WTC11 (cell line): ENCODE measurements around the gene SCGB3A2. TPM values are rescaled to one million over a fixed set of nuclear protein-coding genes. Genes with fewer than 3 reads are reported as not detected.

Experiments used
- ATAC-seq: fragments of 200-7000 bp; cut with Tn5 transposase; 2 replicates; pipeline ENCODE4 v1.10.0; 2021; ENCODE audit warnings: mild to moderate bottlenecking, moderate library complexity
- CTCF ChIA-PET: fragments of 300-600 bp; sonication (Branson Sonifier 250); formaldehyde crosslinking; loops from one replicate; lab custom pipeline; 2021; ENCODE audit warnings: antibody characterized with exemption; lab: Charles Lee
- POLR2A ChIA-PET: fragments of 350-600 bp; sonication (Branson Sonifier 250); formaldehyde crosslinking; loops from one replicate; lab custom pipeline; 2021; ENCODE audit warnings: antibody characterized with exemption; lab: Charles Lee
- DNase-seq: peaks from one replicate; pipeline ENCODE4 v3.0.0; 2021; ENCODE audit warnings: low spot score
- H3K27ac Mint-ChIP-seq: 2 replicates; pipeline ENCODE4 v1.8.0; 2021; ENCODE audit warnings: mixed read lengths
- H3K27me3 Mint-ChIP-seq: 2 replicates; pipeline ENCODE4 v1.8.0; 2021; ENCODE audit warnings: low read depth, mild to moderate bottlenecking, moderate library complexity, mixed read lengths
- H3K36me3 Mint-ChIP-seq: 2 replicates; pipeline ENCODE4 v1.8.0; 2021; ENCODE audit warnings: mixed read lengths
- H3K4me1 Mint-ChIP-seq: 2 replicates; pipeline ENCODE4 v1.8.0; 2022; ENCODE audit warnings: mixed read lengths
- H3K4me3 Mint-ChIP-seq: 2 replicates; pipeline ENCODE4 v1.8.0; 2021; ENCODE audit warnings: mild to moderate bottlenecking, moderate library complexity, mixed read lengths
- H3K9me3 Mint-ChIP-seq: 2 replicates; pipeline ENCODE4 v1.8.0; 2021; ENCODE audit warnings: mixed read lengths
- CBFB ChIP-seq: sonication (generic); formaldehyde crosslinking; IDR thresholded peaks from 2 replicates; pipeline ENCODE4 v1.8.1; 2022; ENCODE audit warnings: mild to moderate bottlenecking, low read depth, missing genetic modification reagents
- EMX1 ChIP-seq: fragments of 250-450 bp; sonication (Bioruptor Pico); IDR thresholded peaks from 2 replicates; pipeline ENCODE4 v1.8.0; 2021; ENCODE audit warnings: mild to moderate bottlenecking
- FOXJ3 ChIP-seq: sonication (generic); formaldehyde crosslinking; IDR thresholded peaks from 2 replicates; pipeline ENCODE4 v1.9.0; 2021; ENCODE audit warnings: missing genetic modification reagents, mild to moderate bottlenecking, borderline replicate concordance
- FOXP1 ChIP-seq: sonication (generic); formaldehyde crosslinking; IDR thresholded peaks from 2 replicates; pipeline ENCODE4 v1.8.0; 2022; ENCODE audit warnings: missing genetic modification reagents, mild to moderate bottlenecking, moderate library complexity, borderline replicate concordance
- GTF2I ChIP-seq: fragments of 250-450 bp; sonication (Bioruptor Pico); conservative IDR thresholded peaks from 2 replicates; pipeline ENCODE4 v1.4.0; 2021; ENCODE audit warnings: mild to moderate bottlenecking
- KAT7 ChIP-seq: sonication (generic); formaldehyde crosslinking; IDR thresholded peaks from 2 replicates; pipeline ENCODE4 v1.8.1; 2023; ENCODE audit warnings: missing genetic modification reagents, mild to moderate bottlenecking, borderline replicate concordance
- NR3C1 ChIP-seq: sonication (generic); formaldehyde crosslinking; conservative IDR thresholded peaks from 2 replicates; pipeline ENCODE4 v1.8.1; 2023; ENCODE audit warnings: low read depth, mild to moderate bottlenecking, missing genetic modification reagents
- PRRX2 ChIP-seq: fragments of 250-450 bp; sonication (Bioruptor Pico); IDR thresholded peaks from 2 replicates; pipeline ENCODE4 v1.8.0; 2021; ENCODE audit warnings: mild to moderate bottlenecking
- ZNF138 ChIP-seq: sonication (generic); formaldehyde crosslinking; conservative IDR thresholded peaks from 2 replicates; pipeline ENCODE4 v1.8.1; 2022; ENCODE audit warnings: mild to moderate bottlenecking, moderate library complexity, missing genetic modification reagents
- total RNA-seq: library from RNA; stranded (reverse); gene quantifications from 3 replicates; pipeline ENCODE4 v1.2.3, GENCODE V29; 2021
- TF ChIP-seq, protein P1 (sequence below): sonication (generic); formaldehyde crosslinking; IDR thresholded peaks from 2 replicates; pipeline ENCODE4 v1.8.1; 2023; ENCODE audit warnings: mild to moderate bottlenecking, missing genetic modification reagents, moderate library complexity
- TF ChIP-seq, protein P2 (sequence below): fragments of 250-450 bp; sonication (Bioruptor Pico); IDR thresholded peaks from 2 replicates; pipeline ENCODE4 v1.8.0; 2021; ENCODE audit warnings: mild to moderate bottlenecking
- TF ChIP-seq, protein P3 (sequence below): fragments of 250-450 bp; sonication (Bioruptor Pico); IDR thresholded peaks from 2 replicates; pipeline ENCODE4 v1.9.0; 2021; ENCODE audit warnings: mild to moderate bottlenecking
- TF ChIP-seq, protein P4 (sequence below): fragments of 250-450 bp; sonication (Bioruptor Pico); IDR thresholded peaks from 2 replicates; pipeline ENCODE4 v1.9.0; 2021; ENCODE audit warnings: mild to moderate bottlenecking, borderline replicate concordance
- TF ChIP-seq, protein P5 (sequence below): fragments of 250-450 bp; sonication (Bioruptor Pico); conservative IDR thresholded peaks from 2 replicates; pipeline ENCODE4 v1.9.0; 2021; ENCODE audit warnings: mild to moderate bottlenecking
- TF ChIP-seq, protein P6 (sequence below): sonication (generic); formaldehyde crosslinking; IDR thresholded peaks from 2 replicates; pipeline ENCODE4 v1.8.1; 2023; ENCODE audit warnings: mild to moderate bottlenecking, missing genetic modification reagents
- TF ChIP-seq, protein P7 (sequence below): sonication (generic); formaldehyde crosslinking; IDR thresholded peaks from 2 replicates; pipeline ENCODE4 v1.8.1; 2022; ENCODE audit warnings: low read depth, mild to moderate bottlenecking, moderate library complexity, missing genetic modification reagents, borderline replicate concordance
- TF ChIP-seq, protein P8 (sequence below): sonication (generic); formaldehyde crosslinking; IDR thresholded peaks from 2 replicates; pipeline ENCODE4 v1.8.0; 2023; ENCODE audit warnings: missing genetic modification reagents

Gene SCGB3A2
- total RNA-seq, 1 experiment from 2014 or later = 79.1 TPM

DNA sequence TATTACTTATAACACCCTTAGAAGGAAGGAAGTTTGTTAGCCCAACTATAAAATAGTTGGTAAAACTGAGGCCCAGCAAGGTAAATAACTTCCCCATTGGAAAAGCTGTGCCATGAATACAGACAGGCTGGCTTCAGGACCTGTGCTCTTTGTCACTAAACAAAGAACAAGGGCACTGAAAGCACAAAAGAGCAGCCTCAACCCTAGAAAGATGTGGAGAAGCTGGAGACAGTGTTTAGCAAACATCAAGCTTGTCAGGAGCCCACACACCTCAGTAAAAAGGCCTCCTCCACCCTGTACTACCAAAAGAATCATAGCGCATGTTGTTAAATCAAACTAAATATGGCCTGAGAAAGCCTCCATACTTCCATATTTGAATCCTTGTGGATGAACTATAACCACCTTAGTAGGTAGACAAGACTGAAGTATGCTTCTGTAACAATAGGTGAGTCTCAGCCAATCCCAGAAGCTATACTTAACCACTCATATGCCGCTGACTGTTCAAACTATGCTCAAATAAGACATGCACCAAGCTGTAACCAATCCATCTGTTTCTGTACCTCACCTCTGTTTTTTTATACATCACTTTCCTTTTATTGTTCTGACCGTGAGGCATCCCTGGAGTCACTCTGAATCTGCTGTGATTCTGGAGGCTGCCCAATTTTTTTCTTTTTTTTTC is 18.4 kb upstream of the SCGB3A2 start (continued):
- TF ChIP-seq, protein P1, sequence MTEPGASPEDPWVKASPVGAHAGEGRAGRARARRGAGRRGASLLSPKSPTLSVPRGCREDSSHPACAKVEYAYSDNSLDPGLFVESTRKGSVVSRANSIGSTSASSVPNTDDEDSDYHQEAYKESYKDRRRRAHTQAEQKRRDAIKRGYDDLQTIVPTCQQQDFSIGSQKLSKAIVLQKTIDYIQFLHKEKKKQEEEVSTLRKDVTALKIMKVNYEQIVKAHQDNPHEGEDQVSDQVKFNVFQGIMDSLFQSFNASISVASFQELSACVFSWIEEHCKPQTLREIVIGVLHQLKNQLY = no peak
- TF ChIP-seq, protein P2, sequence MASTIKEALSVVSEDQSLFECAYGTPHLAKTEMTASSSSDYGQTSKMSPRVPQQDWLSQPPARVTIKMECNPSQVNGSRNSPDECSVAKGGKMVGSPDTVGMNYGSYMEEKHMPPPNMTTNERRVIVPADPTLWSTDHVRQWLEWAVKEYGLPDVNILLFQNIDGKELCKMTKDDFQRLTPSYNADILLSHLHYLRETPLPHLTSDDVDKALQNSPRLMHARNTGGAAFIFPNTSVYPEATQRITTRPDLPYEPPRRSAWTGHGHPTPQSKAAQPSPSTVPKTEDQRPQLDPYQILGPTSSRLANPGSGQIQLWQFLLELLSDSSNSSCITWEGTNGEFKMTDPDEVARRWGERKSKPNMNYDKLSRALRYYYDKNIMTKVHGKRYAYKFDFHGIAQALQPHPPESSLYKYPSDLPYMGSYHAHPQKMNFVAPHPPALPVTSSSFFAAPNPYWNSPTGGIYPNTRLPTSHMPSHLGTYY (CRISPR knock-in tag) = peak; percentile 69; the same call in 1 of the 2 replicates
- TF ChIP-seq, protein P3, sequence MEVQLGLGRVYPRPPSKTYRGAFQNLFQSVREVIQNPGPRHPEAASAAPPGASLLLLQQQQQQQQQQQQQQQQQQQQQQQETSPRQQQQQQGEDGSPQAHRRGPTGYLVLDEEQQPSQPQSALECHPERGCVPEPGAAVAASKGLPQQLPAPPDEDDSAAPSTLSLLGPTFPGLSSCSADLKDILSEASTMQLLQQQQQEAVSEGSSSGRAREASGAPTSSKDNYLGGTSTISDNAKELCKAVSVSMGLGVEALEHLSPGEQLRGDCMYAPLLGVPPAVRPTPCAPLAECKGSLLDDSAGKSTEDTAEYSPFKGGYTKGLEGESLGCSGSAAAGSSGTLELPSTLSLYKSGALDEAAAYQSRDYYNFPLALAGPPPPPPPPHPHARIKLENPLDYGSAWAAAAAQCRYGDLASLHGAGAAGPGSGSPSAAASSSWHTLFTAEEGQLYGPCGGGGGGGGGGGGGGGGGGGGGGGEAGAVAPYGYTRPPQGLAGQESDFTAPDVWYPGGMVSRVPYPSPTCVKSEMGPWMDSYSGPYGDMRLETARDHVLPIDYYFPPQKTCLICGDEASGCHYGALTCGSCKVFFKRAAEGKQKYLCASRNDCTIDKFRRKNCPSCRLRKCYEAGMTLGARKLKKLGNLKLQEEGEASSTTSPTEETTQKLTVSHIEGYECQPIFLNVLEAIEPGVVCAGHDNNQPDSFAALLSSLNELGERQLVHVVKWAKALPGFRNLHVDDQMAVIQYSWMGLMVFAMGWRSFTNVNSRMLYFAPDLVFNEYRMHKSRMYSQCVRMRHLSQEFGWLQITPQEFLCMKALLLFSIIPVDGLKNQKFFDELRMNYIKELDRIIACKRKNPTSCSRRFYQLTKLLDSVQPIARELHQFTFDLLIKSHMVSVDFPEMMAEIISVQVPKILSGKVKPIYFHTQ = peak; percentile 60; the same call in 1 of the 2 replicates
- TF ChIP-seq, all 79 proteins: peak for 9

DNA sequence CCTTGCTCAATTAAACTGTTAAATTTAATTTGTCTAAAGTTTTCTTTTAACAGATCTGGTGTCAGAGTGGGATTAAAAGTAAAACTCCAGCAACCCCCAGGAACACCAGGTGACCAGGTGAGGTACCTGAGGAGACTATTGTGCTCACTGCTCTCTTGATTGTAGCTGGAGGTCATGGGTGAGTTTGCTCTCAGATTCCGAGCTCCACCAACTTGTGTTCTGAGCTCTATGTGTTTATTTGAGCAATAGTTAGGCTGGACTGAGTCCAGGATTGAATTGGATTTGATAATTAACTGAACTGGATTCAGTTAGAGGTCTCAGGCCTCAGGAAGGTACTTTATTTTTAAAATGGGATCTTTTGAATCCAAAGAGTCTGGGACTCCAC is 17.9 kb upstream of the SCGB3A2 start:
- peak overlapping the region; percentile 12; the same call in 1 of the 2 replicates for H3K4me3 Mint-ChIP-seq

DNA sequence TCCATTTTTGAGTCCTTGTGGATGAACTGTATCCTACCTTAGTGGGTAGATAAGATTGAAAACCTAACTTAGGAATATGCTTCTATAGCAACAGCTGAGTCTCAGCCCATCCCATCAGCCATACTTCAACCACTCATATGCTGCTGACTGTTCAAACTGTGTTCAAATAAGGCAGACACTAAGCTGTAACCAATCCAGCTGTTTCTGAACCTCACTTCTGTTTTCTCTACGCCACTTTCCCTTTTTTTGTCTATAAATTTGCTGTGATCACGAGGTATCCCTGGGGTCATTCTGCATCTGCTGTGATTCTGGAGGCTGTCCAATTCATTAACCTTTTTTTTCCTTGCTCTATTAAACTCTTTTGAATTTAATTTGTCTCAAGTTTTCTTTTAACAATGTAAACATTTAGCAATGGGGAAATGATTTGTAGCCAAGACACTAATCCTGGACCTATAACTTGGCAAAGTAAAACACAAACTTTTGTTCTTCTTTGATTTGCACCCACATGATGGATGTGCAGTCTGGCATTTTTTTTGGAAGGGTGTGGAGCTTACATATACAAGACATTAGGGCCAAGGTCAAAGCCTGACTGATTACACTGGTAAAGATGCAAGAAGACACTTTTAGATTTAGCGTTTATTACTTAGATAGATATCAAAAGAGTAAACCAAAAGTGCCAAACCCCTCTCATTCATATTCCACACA is 14.9 kb upstream of the SCGB3A2 start:
- no peak for ATAC-seq
- peak overlapping the region; percentile 6; the same call in 1 of the 2 replicates for H3K4me3 Mint-ChIP-seq
- TF ChIP-seq, protein P4, sequence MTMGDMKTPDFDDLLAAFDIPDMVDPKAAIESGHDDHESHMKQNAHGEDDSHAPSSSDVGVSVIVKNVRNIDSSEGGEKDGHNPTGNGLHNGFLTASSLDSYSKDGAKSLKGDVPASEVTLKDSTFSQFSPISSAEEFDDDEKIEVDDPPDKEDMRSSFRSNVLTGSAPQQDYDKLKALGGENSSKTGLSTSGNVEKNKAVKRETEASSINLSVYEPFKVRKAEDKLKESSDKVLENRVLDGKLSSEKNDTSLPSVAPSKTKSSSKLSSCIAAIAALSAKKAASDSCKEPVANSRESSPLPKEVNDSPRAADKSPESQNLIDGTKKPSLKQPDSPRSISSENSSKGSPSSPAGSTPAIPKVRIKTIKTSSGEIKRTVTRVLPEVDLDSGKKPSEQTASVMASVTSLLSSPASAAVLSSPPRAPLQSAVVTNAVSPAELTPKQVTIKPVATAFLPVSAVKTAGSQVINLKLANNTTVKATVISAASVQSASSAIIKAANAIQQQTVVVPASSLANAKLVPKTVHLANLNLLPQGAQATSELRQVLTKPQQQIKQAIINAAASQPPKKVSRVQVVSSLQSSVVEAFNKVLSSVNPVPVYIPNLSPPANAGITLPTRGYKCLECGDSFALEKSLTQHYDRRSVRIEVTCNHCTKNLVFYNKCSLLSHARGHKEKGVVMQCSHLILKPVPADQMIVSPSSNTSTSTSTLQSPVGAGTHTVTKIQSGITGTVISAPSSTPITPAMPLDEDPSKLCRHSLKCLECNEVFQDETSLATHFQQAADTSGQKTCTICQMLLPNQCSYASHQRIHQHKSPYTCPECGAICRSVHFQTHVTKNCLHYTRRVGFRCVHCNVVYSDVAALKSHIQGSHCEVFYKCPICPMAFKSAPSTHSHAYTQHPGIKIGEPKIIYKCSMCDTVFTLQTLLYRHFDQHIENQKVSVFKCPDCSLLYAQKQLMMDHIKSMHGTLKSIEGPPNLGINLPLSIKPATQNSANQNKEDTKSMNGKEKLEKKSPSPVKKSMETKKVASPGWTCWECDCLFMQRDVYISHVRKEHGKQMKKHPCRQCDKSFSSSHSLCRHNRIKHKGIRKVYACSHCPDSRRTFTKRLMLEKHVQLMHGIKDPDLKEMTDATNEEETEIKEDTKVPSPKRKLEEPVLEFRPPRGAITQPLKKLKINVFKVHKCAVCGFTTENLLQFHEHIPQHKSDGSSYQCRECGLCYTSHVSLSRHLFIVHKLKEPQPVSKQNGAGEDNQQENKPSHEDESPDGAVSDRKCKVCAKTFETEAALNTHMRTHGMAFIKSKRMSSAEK (CRISPR knock-in tag) = peak; percentile 45; the same call in 1 of the 2 replicates
- TF ChIP-seq, protein P5, sequence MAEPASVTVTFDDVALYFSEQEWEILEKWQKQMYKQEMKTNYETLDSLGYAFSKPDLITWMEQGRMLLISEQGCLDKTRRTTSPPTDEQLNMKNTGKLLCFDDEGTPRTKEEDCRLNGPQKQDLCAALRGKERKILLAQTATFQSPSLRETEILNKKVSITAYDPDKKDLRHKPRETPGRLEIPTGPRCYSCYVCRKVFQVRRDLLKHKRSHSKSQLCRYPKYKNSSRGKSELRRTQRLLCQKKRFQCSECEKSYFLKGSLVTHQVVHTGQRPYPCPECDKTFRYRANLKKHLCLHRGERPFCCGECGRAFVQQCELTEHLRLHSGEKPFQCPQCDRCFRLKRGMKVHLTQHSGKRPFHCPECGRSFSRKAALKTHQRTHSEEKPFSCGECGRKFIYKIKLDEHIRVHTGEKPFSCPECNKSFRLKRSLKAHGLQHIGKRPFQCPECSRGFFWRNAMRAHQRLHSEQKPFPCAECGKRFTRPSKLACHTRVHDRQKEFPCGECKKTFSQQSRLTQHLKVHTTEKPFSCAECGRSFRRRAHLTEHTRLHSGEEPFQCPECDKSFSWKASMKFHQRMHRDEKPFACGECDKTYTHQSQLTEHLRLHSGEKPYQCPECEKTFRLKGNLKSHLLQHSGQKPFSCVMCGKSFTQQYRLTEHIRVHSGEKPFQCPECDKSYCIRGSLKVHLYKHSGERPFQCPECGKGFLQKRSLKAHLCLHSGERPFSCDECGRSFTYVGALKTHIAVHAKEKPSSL (CRISPR knock-in tag) = no peak
- H3K27me3 Mint-ChIP-seq = no peaks in the 10 kb centered on the region
- H3K9me3 Mint-ChIP-seq = no peaks in the 10 kb centered on the region
- H3K36me3 Mint-ChIP-seq = peaks cover 51% of the 10 kb centered on the region
- ChIA-PET CTCF (interaction anchor here (1.9 kb wide), 1 partner anchor 23 kb away, joined by 6 read pairs; no protein-coding TSS in a partner anchor), POLR2A (interaction anchor here (0.9 to 1.8 kb wide), 3 partner anchors 8 to 20 kb away, joined by 3 to 8 read pairs (median 4); no protein-coding TSS in a partner anchor)
- peaks cover 99% of the 10 kb centered on the region for H3K4me1 Mint-ChIP-seq
- no peak for DNase-seq
- H3K27ac Mint-ChIP-seq = peak overlapping the region; percentile 92

More for the DNA sequence above, 17.9 kb upstream of the SCGB3A2 start:
- no peaks in the 10 kb centered on the region for H3K9me3 Mint-ChIP-seq
- DNase-seq = no peak
- peaks cover 96% of the 10 kb centered on the region for H3K4me1 Mint-ChIP-seq
- CTCF ChIA-PET = interaction anchor here (1.1 to 3.2 kb wide), 6 partner anchors 9 to 74 kb away, joined by 4 to 26 read pairs (median 6); no protein-coding TSS in a partner anchor
- peak; percentile 12 for ATAC-seq
- no peaks in the 10 kb centered on the region for H3K27me3 Mint-ChIP-seq
- H3K27ac Mint-ChIP-seq = peak overlapping the region; percentile 92
- peaks cover 23% of the 10 kb centered on the region for H3K36me3 Mint-ChIP-seq
- TF ChIP-seq EMX1 (CRISPR knock-in tag) (no peak), ZNF138 (CRISPR knock-in tag) (no peak), KAT7 (CRISPR knock-in tag) (no peak), CBFB (CRISPR knock-in tag) (no peak), NR3C1 (no peak), FOXP1 (CRISPR knock-in tag) (no peak), GTF2I (CRISPR knock-in tag) (no peak), PRRX2 (no peak), FOXJ3 (CRISPR knock-in tag) (no peak)
- TF ChIP-seq, protein P6, sequence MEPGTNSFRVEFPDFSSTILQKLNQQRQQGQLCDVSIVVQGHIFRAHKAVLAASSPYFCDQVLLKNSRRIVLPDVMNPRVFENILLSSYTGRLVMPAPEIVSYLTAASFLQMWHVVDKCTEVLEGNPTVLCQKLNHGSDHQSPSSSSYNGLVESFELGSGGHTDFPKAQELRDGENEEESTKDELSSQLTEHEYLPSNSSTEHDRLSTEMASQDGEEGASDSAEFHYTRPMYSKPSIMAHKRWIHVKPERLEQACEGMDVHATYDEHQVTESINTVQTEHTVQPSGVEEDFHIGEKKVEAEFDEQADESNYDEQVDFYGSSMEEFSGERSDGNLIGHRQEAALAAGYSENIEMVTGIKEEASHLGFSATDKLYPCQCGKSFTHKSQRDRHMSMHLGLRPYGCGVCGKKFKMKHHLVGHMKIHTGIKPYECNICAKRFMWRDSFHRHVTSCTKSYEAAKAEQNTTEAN = no peak
- TF ChIP-seq, protein P7, sequence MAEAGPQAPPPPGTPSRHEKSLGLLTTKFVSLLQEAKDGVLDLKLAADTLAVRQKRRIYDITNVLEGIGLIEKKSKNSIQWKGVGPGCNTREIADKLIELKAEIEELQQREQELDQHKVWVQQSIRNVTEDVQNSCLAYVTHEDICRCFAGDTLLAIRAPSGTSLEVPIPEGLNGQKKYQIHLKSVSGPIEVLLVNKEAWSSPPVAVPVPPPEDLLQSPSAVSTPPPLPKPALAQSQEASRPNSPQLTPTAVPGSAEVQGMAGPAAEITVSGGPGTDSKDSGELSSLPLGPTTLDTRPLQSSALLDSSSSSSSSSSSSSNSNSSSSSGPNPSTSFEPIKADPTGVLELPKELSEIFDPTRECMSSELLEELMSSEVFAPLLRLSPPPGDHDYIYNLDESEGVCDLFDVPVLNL (CRISPR knock-in tag) = no peak
- TF ChIP-seq, protein P8, sequence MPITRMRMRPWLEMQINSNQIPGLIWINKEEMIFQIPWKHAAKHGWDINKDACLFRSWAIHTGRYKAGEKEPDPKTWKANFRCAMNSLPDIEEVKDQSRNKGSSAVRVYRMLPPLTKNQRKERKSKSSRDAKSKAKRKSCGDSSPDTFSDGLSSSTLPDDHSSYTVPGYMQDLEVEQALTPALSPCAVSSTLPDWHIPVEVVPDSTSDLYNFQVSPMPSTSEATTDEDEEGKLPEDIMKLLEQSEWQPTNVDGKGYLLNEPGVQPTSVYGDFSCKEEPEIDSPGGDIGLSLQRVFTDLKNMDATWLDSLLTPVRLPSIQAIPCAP (CRISPR knock-in tag) = no peak
- TF ChIP-seq, all 79 proteins: peak for 0
- POLR2A ChIA-PET = interaction anchor here (0.9 to 2.3 kb wide), 4 partner anchors 9 to 21 kb away, joined by 3 to 10 read pairs (median 6); no protein-coding TSS in a partner anchor
